Naive thymus-derived CD4-positive, alpha-beta T cell (primary cell): Measurements from ENCODE around the gene MSRB2. TPM values are rescaled to one million over a fixed set of nuclear protein-coding genes. Genes with fewer than 3 reads are reported as not detected.
A peak's percentile ranks its signal among the peaks of the same experiment; 100 is the strongest.

Experiments
- ATAC-seq: fragments of 150-1000 bp; cut with Tn5 transposase; 2 replicates; pipeline ENCODE4 v1.10.0; 2021; ENCODE audit warnings: mild to moderate bottlenecking, moderate library complexity
- CTCF ChIA-PET: fragments of 350-600 bp; sonication (Branson Sonifier 250); formaldehyde crosslinking; loops from one replicate; lab custom pipeline; 2021; ENCODE audit warnings: antibody characterized with exemption; lab: Charles Lee
- POLR2A ChIA-PET: fragments of 350-600 bp; sonication (Branson Sonifier 250); formaldehyde crosslinking; loops from one replicate; lab custom pipeline; 2021; ENCODE audit warnings: antibody characterized with exemption, inconsistent platforms; lab: Charles Lee
- DNase-seq, 9 donors: peaks; one replicate each; pipeline versions ENCODE4 v3.0.0 to v3.0.0-alpha.2; 2020 to 2022; ENCODE audit warnings: mixed read lengths in 1 of 9
- H3K27ac ChIP-seq: one replicate; pipeline ENCODE4 v1.7.0; 2013; ENCODE audit warnings: mild to moderate bottlenecking, low read depth, low read length, moderate library complexity
- H3K27me3 ChIP-seq, 2 donors: one replicate each; pipeline ENCODE4 v1.7.0; 2013; ENCODE audit warnings: low read length in 2 of 2, mild to moderate bottlenecking in 2 of 2, moderate library complexity in 2 of 2; ENCODE audit not compliant: control insufficient read depth in 2 of 2, insufficient read depth in 2 of 2
- H3K36me3 ChIP-seq, 3 experiments: 1 replicate in 2 of 3; 2 replicates in 1 of 3; pipeline ENCODE4 v1.7.0; 2013; ENCODE audit warnings: low read length in 3 of 3, mild to moderate bottlenecking in 3 of 3, moderate library complexity in 1 of 3; ENCODE audit not compliant: insufficient read depth in 3 of 3, control insufficient read depth in 2 of 3
- H3K4me1 ChIP-seq, 2 donors: one replicate each; pipeline ENCODE4 v1.7.0; 2013; ENCODE audit warnings: low read length in 2 of 2, mild to moderate bottlenecking in 2 of 2, moderate library complexity in 1 of 2; ENCODE audit not compliant: control insufficient read depth in 2 of 2, insufficient read depth in 2 of 2
- H3K4me3 ChIP-seq: 2 replicates; pipeline ENCODE4 v1.7.0; 2013; ENCODE audit warnings: mild to moderate bottlenecking, low read length
- H3K9me3 ChIP-seq, 3 experiments: 1 replicate in 2 of 3; 2 replicates in 1 of 3; pipeline ENCODE4 v1.7.0; 2013; ENCODE audit warnings: low read length in 3 of 3; ENCODE audit not compliant: control insufficient read depth in 2 of 3
- H3K27ac Mint-ChIP-seq, 9 donors: one replicate each; pipeline ENCODE4 v1.8.0; 2020 to 2022; ENCODE audit warnings: mixed read lengths in 9 of 9, mild to moderate bottlenecking in 8 of 9, moderate library complexity in 5 of 9, inconsistent platforms in 2 of 9
- H3K27me3 Mint-ChIP-seq, 5 donors: one replicate each; pipeline ENCODE4 v1.8.0; 2021 to 2022; ENCODE audit warnings: mixed read lengths in 5 of 5, mild to moderate bottlenecking in 1 of 5
- H3K36me3 Mint-ChIP-seq, 5 donors: one replicate each; pipeline ENCODE4 v1.8.0; 2020 to 2022; ENCODE audit warnings: mixed read lengths in 5 of 5, mild to moderate bottlenecking in 3 of 5, inconsistent platforms in 1 of 5
- H3K4me1 Mint-ChIP-seq, 7 donors: one replicate each; pipeline ENCODE4 v1.8.0; 2020 to 2022; ENCODE audit warnings: mixed read lengths in 7 of 7, mild to moderate bottlenecking in 3 of 7, inconsistent platforms in 1 of 7
- H3K4me3 Mint-ChIP-seq, 10 donors: one replicate each; pipeline ENCODE4 v1.8.0; 2020 to 2022; ENCODE audit warnings: mild to moderate bottlenecking in 10 of 10, mixed read lengths in 10 of 10, moderate library complexity in 6 of 10, inconsistent platforms in 2 of 10
- H3K9me3 Mint-ChIP-seq, 11 donors: one replicate each; pipeline ENCODE4 v1.8.0; 2020 to 2022; ENCODE audit warnings: mixed read lengths in 11 of 11, mild to moderate bottlenecking in 4 of 11, inconsistent platforms in 1 of 11, moderate library complexity in 1 of 11
- intact Hi-C, 2 donors: fragments of 100-400 bp; cut with micrococcal nuclease; formaldehyde crosslinking; loops; one replicate each; pipeline ENCODE4 v1.15.1; 2023
- polyA plus RNA-seq, 2 donors: library from polyadenylated mRNA; unstranded; fragments of 300-500 nt; fragmentation: Illumina TruSeq; gene quantifications; one replicate each; pipeline ENCODE4 v1.2.3, GENCODE V29; 2021
- total RNA-seq, 6 experiments: library from RNA in 5 of 6; stranded (reverse) in 5 of 6; gene quantifications; 1 replicate in 5 of 6; 2 replicates in 1 of 6; pipeline ENCODE4 v1.2.3 and lab custom pipeline; 2021 to 2026

MSRB2 gene
- total and polyA plus RNA-seq, 7 experiments from 2014 or later = 4.7 to 16.9 (median 9.4) TPM

DNA sequence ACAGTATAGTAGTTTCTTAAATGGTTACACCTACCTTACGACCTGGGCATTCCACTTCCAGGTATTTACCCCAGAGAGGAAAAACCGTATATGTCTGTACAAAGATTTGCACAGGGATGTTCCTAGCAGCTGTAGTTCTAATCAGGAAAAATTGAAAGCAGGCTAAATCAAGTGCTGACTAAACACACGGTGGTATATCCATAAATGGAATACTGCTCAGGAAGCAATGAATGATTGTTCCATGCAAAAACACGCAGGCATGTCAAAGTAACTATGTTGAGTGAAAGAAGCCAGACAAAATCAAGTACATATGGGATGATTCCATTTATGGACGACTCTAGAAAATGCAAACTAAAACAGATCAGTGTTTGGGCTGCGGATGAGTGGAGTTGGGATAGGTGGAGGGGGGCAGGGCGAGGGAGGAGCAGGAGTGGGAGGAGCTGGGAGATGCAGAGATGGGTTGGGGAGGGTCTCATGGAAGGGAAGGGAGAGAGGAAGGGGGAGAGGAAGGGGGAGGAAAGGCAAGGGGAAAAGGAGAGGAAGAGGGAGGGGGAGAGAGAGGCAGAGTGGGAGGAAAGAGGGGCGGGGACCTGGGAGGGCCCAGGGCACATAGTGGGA lies 484 bp upstream of the MSRB2 start:
- no peaks in the 10 kb centered on the region for H3K36me3 ChIP-seq
- H3K4me3 Mint-ChIP-seq = peak overlapping the region; percentile 69 to 99 (median 87)
- H3K4me1 Mint-ChIP-seq = peaks cover 24 to 39% (median 37%) of the 10 kb centered on the region in 7 donors
- H3K27me3 ChIP-seq = no peaks in the 10 kb centered on the region
- intact Hi-C loops = loop anchor here (1.0 to 10.0 kb wide), 15 partner anchors 27 to 1922 kb away; partner anchors contain the start of genes DNAJC1 (in 2 of the 2), BMI1 (in 1 of the 2), ENKUR (in 1 of the 2) and MLLT10 (in 1 of the 2)
- ChIA-PET POLR2A (no interaction called here), CTCF (interaction anchor here (0.7 kb wide), 1 partner anchor 13 kb away, joined by 3 read pairs; no protein-coding TSS in a partner anchor)
- H3K9me3 Mint-ChIP-seq = peaks cover 0 to 21% (median 3%) of the 10 kb centered on the region in 11 donors
- H3K4me3 ChIP-seq = peak overlapping the region; percentile 66
- peak overlapping the region; percentile 74 for H3K27ac ChIP-seq
- H3K9me3 ChIP-seq = peaks cover 0 to 6% (median 0%) of the 10 kb centered on the region in 3 experiments
- peak overlapping the region; percentile 70 to 96 (median 89) for H3K27ac Mint-ChIP-seq
- H3K36me3 Mint-ChIP-seq = peaks cover 0 to 10% (median 0%) of the 10 kb centered on the region in 5 donors
- DNase-seq = peak in 1 of 9 donors; percentile 10
- H3K27me3 Mint-ChIP-seq = peaks cover 0 to 24% (median 0%) of the 10 kb centered on the region in 5 donors
- peaks cover 13 to 15% of the 10 kb centered on the region in 2 donors for H3K4me1 ChIP-seq
- ATAC-seq = no peak

GRCh38 chr10:23095966-23096801 lies 805 bp downstream of the MSRB2 start:
- Histone ChIP-seq H3K27ac (peak overlapping the region; percentile 74), H3K4me1 (peaks cover 13 to 22% of the 10 kb centered on the region in 2 donors), H3K4me3 (peak overlapping the region; percentile 66), H3K9me3 (peaks cover 0 to 6% (median 0%) of the 10 kb centered on the region in 3 experiments), H3K27me3 (no peaks in the 10 kb centered on the region), H3K36me3 (no peaks in the 10 kb centered on the region)
- Mint-ChIP-seq H3K36me3 (peaks cover 2 to 20% (median 6%) of the 10 kb centered on the region in 5 donors), H3K9me3 (peaks cover 0 to 21% (median 6%) of the 10 kb centered on the region in 11 donors), H3K4me1 (peaks cover 35 to 52% (median 50%) of the 10 kb centered on the region in 7 donors), H3K27me3 (peaks cover 0 to 20% (median 0%) of the 10 kb centered on the region in 5 donors), H3K4me3 (peak overlapping the region; percentile 85 to 100 (median 94)), H3K27ac (peak overlapping the region; percentile 79 to 97 (median 92))
- ATAC-seq (peak; percentile 51), DNase-seq (peak; percentile 13 to 54 (median 40))
- intact Hi-C loops = loop anchor here (1.0 to 10.0 kb wide), 19 partner anchors 28 to 1921 kb away; partner anchors contain the start of genes DNAJC1 (in 2 of the 2), BMI1 (in 1 of the 2), ENKUR (in 1 of the 2) and MLLT10 (in 1 of the 2)
- ChIA-PET CTCF (no interaction called here), POLR2A (interaction anchor here (1.1 kb wide), 1 partner anchor 19 kb away, joined by 3 read pairs; no protein-coding TSS in a partner anchor)

DNA sequence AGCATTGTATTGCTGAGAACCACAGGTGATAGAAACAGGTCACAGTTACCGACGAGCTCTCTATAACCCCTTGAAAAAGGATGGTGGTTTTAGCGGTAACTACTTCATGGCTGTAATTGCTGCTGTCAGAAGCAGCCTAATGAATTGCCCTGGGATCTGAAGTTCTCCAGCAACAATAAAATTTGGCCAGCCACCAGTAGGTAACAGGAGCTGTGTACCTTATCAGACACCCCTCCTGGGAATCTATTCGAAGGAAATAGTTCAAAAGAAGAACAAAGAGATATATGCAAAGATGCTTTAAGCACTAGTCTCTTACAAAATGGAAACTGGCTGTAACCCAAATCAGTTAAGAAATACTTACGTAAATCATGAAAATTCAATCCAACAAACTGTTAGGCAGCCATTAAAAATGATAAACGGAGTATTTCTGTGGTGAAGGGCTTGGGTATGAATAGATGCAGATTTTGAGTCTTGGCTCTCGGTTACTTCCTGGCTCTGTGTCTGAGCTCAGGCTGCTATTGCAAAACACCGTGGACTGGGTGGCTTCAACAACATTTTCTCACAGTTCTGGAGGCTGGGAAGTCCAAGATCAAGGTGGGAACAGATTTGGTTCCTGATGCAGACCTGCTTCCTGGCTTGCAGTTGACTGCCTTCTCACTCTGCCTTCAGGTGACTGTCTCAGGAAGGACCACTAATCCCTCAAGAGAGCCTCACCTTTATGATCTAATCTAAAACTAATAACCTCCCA lies 1.6 kb downstream of the MSRB2 start:
- intact Hi-C loops = loop anchor here (1.0 to 10.0 kb wide), 14 partner anchors 62 to 1565 kb away; partner anchors contain the start of genes BMI1 (in 1 of the 2) and MLLT10 (in 1 of the 2)
- Histone ChIP-seq H3K27me3 (no peaks in the 10 kb centered on the region), H3K4me3 (peak overlapping the region; percentile 66), H3K9me3 (peaks cover 0 to under 1% (median 0%) of the 10 kb centered on the region in 3 experiments), H3K4me1 (peaks cover 13 to 22% of the 10 kb centered on the region in 2 donors), H3K36me3 (no peaks in the 10 kb centered on the region), H3K27ac (peak overlapping the region; percentile 74)
- ATAC-seq (peak; percentile 33), DNase-seq (peak in 7 of 9 donors; percentile 23 to 60 (median 33))
- Mint-ChIP-seq H3K27me3 (peaks cover 0 to 16% (median 0%) of the 10 kb centered on the region in 5 donors), H3K9me3 (peaks cover 0 to 17% (median 3%) of the 10 kb centered on the region in 11 donors), H3K4me1 (peaks cover 35 to 57% (median 53%) of the 10 kb centered on the region in 7 donors), H3K27ac (peak overlapping the region; percentile 79 to 97 (median 92)), H3K4me3 (peak overlapping the region; percentile 85 to 100 (median 94)), H3K36me3 (peaks cover 7 to 25% (median 11%) of the 10 kb centered on the region in 5 donors)
- ChIA-PET POLR2A (interaction anchor here (1.1 kb wide), 1 partner anchor 20 kb away, joined by 3 read pairs; no protein-coding TSS in a partner anchor), CTCF (interaction anchor here (0.6 kb wide), 1 partner anchor 14 kb away, joined by 3 read pairs; no protein-coding TSS in a partner anchor)

GRCh38 chr10:23099079-23099478 lies 3.7 kb downstream of the MSRB2 start:
- H3K4me1 ChIP-seq = peaks cover 13 to 22% of the 10 kb centered on the region in 2 donors
- intact Hi-C loops = loop anchor here (5.0 to 10.0 kb wide), 9 partner anchors 263 to 1567 kb away; partner anchors contain the start of genes BMI1 (in 1 of the 2) and MLLT10 (in 1 of the 2)
- Mint-ChIP-seq H3K9me3 (peaks cover 0 to 14% (median 0%) of the 10 kb centered on the region in 11 donors), H3K27ac (no peak overlapping the region), H3K36me3 (peaks cover 10 to 29% (median 17%) of the 10 kb centered on the region in 5 donors), H3K4me3 (no peak overlapping the region), H3K4me1 (peaks cover 35 to 60% (median 53%) of the 10 kb centered on the region in 7 donors), H3K27me3 (peaks cover 0 to 2% (median 0%) of the 10 kb centered on the region in 5 donors)
- no peak overlapping the region for H3K4me3 ChIP-seq
- H3K27me3 ChIP-seq = no peaks in the 10 kb centered on the region
- no peak for DNase-seq
- no peaks in the 10 kb centered on the region for H3K9me3 ChIP-seq
- ATAC-seq = no peak
- ChIA-PET POLR2A (no interaction called here), CTCF (interaction anchor here (0.5 kb wide), 1 partner anchor 52 kb away, joined by 4 read pairs; no protein-coding TSS in a partner anchor)
- H3K36me3 ChIP-seq = no peaks in the 10 kb centered on the region
- no peak overlapping the region for H3K27ac ChIP-seq

DNA sequence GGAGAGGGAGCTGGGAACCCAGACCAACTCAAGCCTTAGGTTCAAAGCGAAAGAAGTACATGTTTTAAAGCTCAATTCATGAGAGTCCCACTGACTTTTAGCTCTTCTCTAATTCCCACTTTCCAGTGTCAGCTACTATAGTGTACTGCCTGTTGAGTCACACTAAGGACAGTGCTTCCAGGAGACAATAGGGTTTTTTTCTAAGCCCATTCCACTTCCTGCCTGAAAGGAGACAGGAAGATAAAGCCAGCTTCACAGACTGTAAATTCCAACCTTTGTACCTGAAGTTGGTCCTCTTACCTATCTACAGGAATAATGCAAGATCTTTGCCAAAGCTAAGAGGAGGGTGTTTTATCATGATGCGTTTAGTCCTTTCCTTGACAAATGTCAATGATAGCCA lies 4.4 kb downstream of the MSRB2 start:
- Histone ChIP-seq H3K9me3 (no peaks in the 10 kb centered on the region), H3K4me1 (peaks cover 13 to 22% of the 10 kb centered on the region in 2 donors), H3K27me3 (no peaks in the 10 kb centered on the region), H3K27ac (no peak overlapping the region), H3K4me3 (no peak overlapping the region), H3K36me3 (peaks cover 0 to 7% (median 0%) of the 10 kb centered on the region in 3 experiments)
- Mint-ChIP-seq H3K9me3 (peaks cover 0 to 14% (median 0%) of the 10 kb centered on the region in 11 donors), H3K27me3 (peaks cover 0 to 2% (median 0%) of the 10 kb centered on the region in 5 donors), H3K27ac (peak overlapping the region in 4 of 9 donors; percentile 21 to 85 (median 61)), H3K4me3 (peak overlapping the region in 3 of 10 donors; percentile 17 to 33 (median 33)), H3K36me3 (peaks cover 10 to 35% (median 24%) of the 10 kb centered on the region in 5 donors), H3K4me1 (peaks cover 35 to 57% (median 52%) of the 10 kb centered on the region in 7 donors)
- intact Hi-C loops = loop anchor here (5.0 to 10.0 kb wide), 9 partner anchors 262 to 1568 kb away; partner anchors contain the start of genes BMI1 (in 1 of the 2) and MLLT10 (in 1 of the 2)
- ATAC-seq = no peak
- no peak for DNase-seq
- ChIA-PET POLR2A (no interaction called here), CTCF (interaction anchor here (0.5 to 0.7 kb wide), 2 partner anchors 9 to 52 kb away, joined by 3 to 4 read pairs; no protein-coding TSS in a partner anchor)
